Endothelial cell of umbilical vein (primary cell): ENCODE results near the gene YDJC.

Experiments used
- CTCF ChIP-seq, 2 donors: IDR thresholded peaks; 1 replicate in 1 of 2; 2 replicates in 1 of 2; pipeline ENCODE4 v1.5.1; 2011; ENCODE audit warnings: low read length in 2 of 2, mild to moderate bottlenecking in 2 of 2, moderate library complexity in 2 of 2, control low read depth in 1 of 2, inconsistent platforms in 1 of 2, low read depth in 1 of 2; ENCODE audit not compliant: insufficient read depth in 1 of 2; ENCODE audit errors: extremely low read depth in 1 of 2
- EZH2 ChIP-seq: IDR thresholded peaks from 2 replicates; pipeline ENCODE4 v1.6.1; 2012; ENCODE audit warnings: borderline replicate concordance, low read depth, mild to moderate bottlenecking, moderate library complexity, low read length, inconsistent platforms; ENCODE audit not compliant: severe bottlenecking
- MYC ChIP-seq: IDR thresholded peaks from one replicate; pipeline ENCODE4 v1.6.1; 2011; ENCODE audit warnings: mild to moderate bottlenecking, low read depth, low read length
- POLR2A ChIP-seq: IDR thresholded peaks from 2 replicates; pipeline ENCODE4 v1.6.1; 2012; ENCODE audit warnings: low read depth, mild to moderate bottlenecking, control low read depth, low read length

- TF ChIP-seq CTCF (IDR thresholded peaks at IDR 0.05; ENCODE audit: extremely low read depth in 1 of 2, insufficient read depth in 1 of 2, low read depth in 1 of 2, low read length in 2 of 2) (no peak), POLR2A (no peak), MYC (no peak), EZH2 (no peak)
Measured at GRCh38 chr22:21612858-21613257, 17.0 kb downstream of the YDJC start.
